Activated CD4-positive, alpha-beta memory T cell treated with anti-CD3 and anti-CD28 coated beads for 36 hours (primary cell): ENCODE data around the gene CHMP1A. TPM values are rescaled to one million over a fixed set of nuclear protein-coding genes. Genes with fewer than 3 reads are reported as not detected.
"Not testable (repeated sequence)": the region's sequence is repeated elsewhere in the genome, so short reads cannot be mapped to it uniquely, and the experiment has no call there.

Source experiments
- CTCF ChIA-PET: fragments of 350-600 bp; sonication (Branson Sonifier 250); formaldehyde crosslinking; loops from one replicate; lab custom pipeline; 2021; ENCODE audit warnings: antibody characterized with exemption, inconsistent platforms; lab: Charles Lee
- POLR2A ChIA-PET: fragments of 350-600 bp; sonication (Branson Sonifier 250); formaldehyde crosslinking; loops from one replicate; lab custom pipeline; 2021; ENCODE audit warnings: antibody characterized with exemption; lab: Charles Lee
- DNase-seq: peaks from one replicate; pipeline ENCODE4 v3.0.0-alpha.2; 2020
- H3K27ac Mint-ChIP-seq: one replicate; pipeline ENCODE4 v1.8.0; 2021; ENCODE audit warnings: mixed read lengths
- H3K27me3 Mint-ChIP-seq: one replicate; pipeline ENCODE4 v1.8.0; 2021; ENCODE audit warnings: mixed read lengths
- H3K36me3 Mint-ChIP-seq: one replicate; pipeline ENCODE4 v1.8.0; 2021; ENCODE audit warnings: mixed read lengths
- H3K4me1 Mint-ChIP-seq: one replicate; pipeline ENCODE4 v1.8.0; 2021; ENCODE audit warnings: low read depth, mixed read lengths
- H3K4me3 Mint-ChIP-seq: one replicate; pipeline ENCODE4 v1.8.0; 2021; ENCODE audit warnings: mild to moderate bottlenecking, mixed read lengths
- H3K9me3 Mint-ChIP-seq: one replicate; pipeline ENCODE4 v1.8.0; 2021; ENCODE audit warnings: mixed read lengths
- intact Hi-C: fragments of 100-400 bp; cut with micrococcal nuclease; formaldehyde crosslinking; loops from one replicate; pipeline ENCODE4 v1.15.1; 2023
- total RNA-seq, 2 experiments: library from RNA; stranded (reverse); gene quantifications; one replicate each; pipeline ENCODE4 v1.2.3, GENCODE V29; 2021

CHMP1A gene
- total RNA-seq, 2 experiments from 2014 or later = 74.6 to 76.3 TPM

GRCh38 chr16:89634463-89635385 lies 22.8 kb downstream of the CHMP1A start:
- H3K9me3 Mint-ChIP-seq, H3K36me3 Mint-ChIP-seq, DNase-seq, H3K4me3 Mint-ChIP-seq, H3K27ac Mint-ChIP-seq, CTCF ChIA-PET, intact Hi-C loops, H3K27me3 Mint-ChIP-seq, H3K4me1 Mint-ChIP-seq: not testable (repeated sequence)
- POLR2A ChIA-PET = interaction anchor here (0.7 kb wide), 1 partner anchor 66 kb away, joined by 4 read pairs; no protein-coding TSS in a partner anchor

DNA sequence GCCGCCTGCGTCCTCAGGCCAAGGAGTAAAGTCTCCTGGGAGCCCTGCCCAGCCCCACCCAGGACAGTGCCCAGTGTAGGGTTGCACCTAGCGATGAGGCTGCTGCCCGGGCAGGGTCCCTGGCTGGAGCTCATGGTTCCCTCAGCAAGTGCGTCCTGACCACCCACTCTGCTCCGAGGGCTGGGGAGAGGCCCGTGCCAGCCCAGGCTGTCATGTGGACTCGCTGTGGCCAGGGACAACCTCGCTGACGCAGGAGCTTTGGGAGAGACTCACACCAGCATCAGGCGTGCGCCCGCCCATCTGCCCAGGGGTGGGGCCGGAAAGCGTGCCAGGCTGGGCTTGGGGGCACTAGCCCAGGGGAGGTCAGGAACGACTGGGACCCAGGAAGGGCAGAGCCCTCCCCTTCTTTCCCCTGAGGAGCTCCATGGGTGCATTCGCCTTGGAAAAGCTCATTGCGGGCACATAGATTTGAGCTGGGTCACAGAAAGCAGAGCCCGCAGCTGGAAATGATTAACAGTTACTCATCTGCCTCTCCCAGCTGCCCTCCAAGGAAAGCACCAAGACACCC lies 24.4 kb downstream of the CHMP1A start:
- Mint-ChIP-seq H3K27me3 (no peaks in the 10 kb centered on the region), H3K9me3 (no peaks in the 10 kb centered on the region), H3K4me3 (no peak overlapping the region), H3K4me1 (no peaks in the 10 kb centered on the region), H3K27ac (no peak overlapping the region), H3K36me3 (no peaks in the 10 kb centered on the region)
- CTCF ChIA-PET = interaction anchor here (1.2 kb wide), 1 partner anchor 9 kb away, joined by 4 read pairs; no protein-coding TSS in a partner anchor
- intact Hi-C loops = no loop called here
- POLR2A ChIA-PET = no interaction called here
- no peak for DNase-seq

DNA sequence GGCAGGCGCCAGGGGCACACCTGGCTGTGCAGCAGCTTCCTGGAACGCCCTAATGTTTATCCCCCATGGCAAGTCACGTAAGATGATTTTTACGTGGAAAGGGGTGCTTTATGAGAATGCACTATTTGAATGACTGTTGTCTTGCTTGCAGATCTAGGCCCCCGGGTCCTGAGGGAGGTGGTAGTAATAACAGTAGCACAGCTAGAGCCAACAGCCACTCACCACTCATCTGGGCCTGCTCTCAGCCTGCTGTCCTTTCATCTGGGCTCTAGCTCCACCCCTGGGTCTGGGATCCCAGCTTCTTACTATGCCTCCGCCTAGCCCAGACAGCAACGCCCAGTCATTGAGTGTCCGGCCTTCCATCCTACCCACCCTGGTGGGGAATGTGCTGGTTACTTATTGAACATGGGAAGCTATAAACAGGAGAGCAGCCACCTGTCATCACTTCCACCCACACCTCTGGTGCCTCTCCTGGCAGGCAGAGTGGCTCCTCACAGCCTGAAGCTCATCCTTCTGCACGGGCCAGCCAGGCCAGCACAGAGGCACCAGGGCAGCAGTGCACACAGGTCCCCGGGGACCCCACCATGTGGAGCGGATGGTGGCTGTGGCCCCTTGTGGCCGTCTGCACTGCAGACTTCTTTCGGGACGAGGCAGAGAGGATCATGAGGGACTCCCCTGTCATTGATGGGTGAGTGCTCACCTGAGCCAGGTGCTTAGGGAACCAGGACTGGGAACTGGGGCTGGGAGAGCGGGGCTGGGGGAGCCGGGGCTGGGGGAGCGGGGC lies 27.5 kb downstream of the CHMP1A start:
- no peak overlapping the region for H3K27ac Mint-ChIP-seq
- H3K27me3 Mint-ChIP-seq = no peaks in the 10 kb centered on the region
- no peaks in the 10 kb centered on the region for H3K4me1 Mint-ChIP-seq
- ChIA-PET POLR2A (no interaction called here), CTCF (no interaction called here)
- no peak overlapping the region for H3K4me3 Mint-ChIP-seq
- intact Hi-C loops = no loop called here
- no peak for DNase-seq
- H3K9me3 Mint-ChIP-seq = no peaks in the 10 kb centered on the region
- no peaks in the 10 kb centered on the region for H3K36me3 Mint-ChIP-seq

- Mint-ChIP-seq H3K4me3 (no peak overlapping the region), H3K4me1 (no peaks in the 10 kb centered on the region), H3K36me3 (no peaks in the 10 kb centered on the region), H3K9me3 (no peaks in the 10 kb centered on the region), H3K27ac (no peak overlapping the region), H3K27me3 (peaks cover 12% of the 10 kb centered on the region)
- ChIA-PET CTCF (no interaction called here), POLR2A (no interaction called here)
- no peak for DNase-seq
- intact Hi-C loops = no loop called here
Measured at GRCh38 chr16:89624777-89625761, 32.4 kb downstream of the CHMP1A start.

GRCh38 chr16:89623511-89624261 lies 33.8 kb downstream of the CHMP1A start:
- no peaks in the 10 kb centered on the region for H3K9me3 Mint-ChIP-seq
- H3K4me3 Mint-ChIP-seq = no peak overlapping the region
- intact Hi-C loops = no loop called here
- H3K4me1 Mint-ChIP-seq = no peaks in the 10 kb centered on the region
- no peaks in the 10 kb centered on the region for H3K36me3 Mint-ChIP-seq
- no peak for DNase-seq
- H3K27me3 Mint-ChIP-seq = peaks cover 12% of the 10 kb centered on the region
- POLR2A ChIA-PET = no interaction called here
- no peak overlapping the region for H3K27ac Mint-ChIP-seq
- CTCF ChIA-PET = no interaction called here

GRCh38 chr16:89621698-89622409 lies 35.7 kb downstream of the CHMP1A start:
- Mint-ChIP-seq H3K9me3 (peaks cover 2% of the 10 kb centered on the region), H3K36me3 (no peaks in the 10 kb centered on the region), H3K4me3 (no peak overlapping the region), H3K27ac (no peak overlapping the region), H3K4me1 (peaks cover 2% of the 10 kb centered on the region), H3K27me3 (peaks cover 12% of the 10 kb centered on the region)
- POLR2A ChIA-PET = no interaction called here
- CTCF ChIA-PET = no interaction called here
- DNase-seq = no peak
- intact Hi-C loops = no loop called here

- peaks cover 12% of the 10 kb centered on the region for H3K27me3 Mint-ChIP-seq
- peaks cover 7% of the 10 kb centered on the region for H3K4me1 Mint-ChIP-seq
- POLR2A ChIA-PET = no interaction called here
- CTCF ChIA-PET = no interaction called here
- intact Hi-C loops = no loop called here
- no peak overlapping the region for H3K4me3 Mint-ChIP-seq
- H3K36me3 Mint-ChIP-seq = no peaks in the 10 kb centered on the region
- H3K27ac Mint-ChIP-seq = no peak overlapping the region
- DNase-seq = no peak
- peaks cover 7% of the 10 kb centered on the region for H3K9me3 Mint-ChIP-seq
Measured at GRCh38 chr16:89621136-89621697, 36.3 kb downstream of the CHMP1A start.

GRCh38 chr16:89620406-89620841 lies 37.1 kb downstream of the CHMP1A start:
- POLR2A ChIA-PET = no interaction called here

DNA sequence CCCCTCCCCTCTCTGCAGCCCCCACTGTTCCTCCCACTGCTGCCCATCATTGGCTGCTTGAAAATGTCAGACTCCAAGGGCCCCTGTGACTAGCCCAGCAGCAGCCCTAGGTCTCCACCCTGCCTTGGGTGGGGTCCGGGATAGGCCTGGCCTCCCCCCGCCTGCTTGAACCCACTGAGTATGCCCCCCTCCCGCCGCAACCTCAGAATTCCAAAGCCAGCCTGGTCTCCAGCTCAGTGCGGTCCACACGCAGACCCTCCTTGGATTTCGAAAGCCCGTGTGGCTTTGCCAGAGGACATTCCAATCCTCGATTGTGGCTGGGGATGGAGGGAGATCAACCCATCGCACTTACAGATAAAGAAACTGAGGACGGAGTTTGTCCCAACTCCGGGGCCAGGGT lies 37.7 kb downstream of the CHMP1A start:
- peaks cover 12% of the 10 kb centered on the region for H3K27me3 Mint-ChIP-seq
- H3K27ac Mint-ChIP-seq = no peak overlapping the region
- DNase-seq = no peak
- intact Hi-C loops = no loop called here
- no peaks in the 10 kb centered on the region for H3K36me3 Mint-ChIP-seq
- H3K4me1 Mint-ChIP-seq = peaks cover 7% of the 10 kb centered on the region
- peaks cover 7% of the 10 kb centered on the region for H3K9me3 Mint-ChIP-seq
- H3K4me3 Mint-ChIP-seq = no peak overlapping the region
- CTCF ChIA-PET = no interaction called here
- POLR2A ChIA-PET = no interaction called here

More at GRCh38 chr16:89620406-89620841, 37.1 kb downstream of the CHMP1A start:
- Mint-ChIP-seq H3K4me1 (peaks cover 7% of the 10 kb centered on the region), H3K36me3 (no peaks in the 10 kb centered on the region), H3K27me3 (peaks cover 12% of the 10 kb centered on the region), H3K9me3 (peaks cover 7% of the 10 kb centered on the region), H3K27ac (no peak overlapping the region), H3K4me3 (no peak overlapping the region)
- intact Hi-C loops = no loop called here
- no peak for DNase-seq
- CTCF ChIA-PET = no interaction called here
